ENCODE measurements around the gene ANTXR1.

- TF ChIP-seq, protein P1, sequence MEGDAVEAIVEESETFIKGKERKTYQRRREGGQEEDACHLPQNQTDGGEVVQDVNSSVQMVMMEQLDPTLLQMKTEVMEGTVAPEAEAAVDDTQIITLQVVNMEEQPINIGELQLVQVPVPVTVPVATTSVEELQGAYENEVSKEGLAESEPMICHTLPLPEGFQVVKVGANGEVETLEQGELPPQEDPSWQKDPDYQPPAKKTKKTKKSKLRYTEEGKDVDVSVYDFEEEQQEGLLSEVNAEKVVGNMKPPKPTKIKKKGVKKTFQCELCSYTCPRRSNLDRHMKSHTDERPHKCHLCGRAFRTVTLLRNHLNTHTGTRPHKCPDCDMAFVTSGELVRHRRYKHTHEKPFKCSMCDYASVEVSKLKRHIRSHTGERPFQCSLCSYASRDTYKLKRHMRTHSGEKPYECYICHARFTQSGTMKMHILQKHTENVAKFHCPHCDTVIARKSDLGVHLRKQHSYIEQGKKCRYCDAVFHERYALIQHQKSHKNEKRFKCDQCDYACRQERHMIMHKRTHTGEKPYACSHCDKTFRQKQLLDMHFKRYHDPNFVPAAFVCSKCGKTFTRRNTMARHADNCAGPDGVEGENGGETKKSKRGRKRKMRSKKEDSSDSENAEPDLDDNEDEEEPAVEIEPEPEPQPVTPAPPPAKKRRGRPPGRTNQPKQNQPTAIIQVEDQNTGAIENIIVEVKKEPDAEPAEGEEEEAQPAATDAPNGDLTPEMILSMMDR (IDR thresholded peaks at IDR 0.05 in 2 of 3, conservative IDR thresholded peaks at IDR 0.05 in 1 of 3; ENCODE audit: borderline replicate concordance in 1 of 3, insufficient read depth in 1 of 3, low read depth in 2 of 3, low read length in 2 of 3): no peak
- no peak for TF ChIP-seq EZH2 (IDR thresholded peaks at IDR 0.05)
- no peak for TF ChIP-seq POLR2A (IDR thresholded peaks at IDR 0.05; ENCODE audit: borderline replicate concordance, extremely low read depth, insufficient read depth, insufficient read length)
- TF ChIP-seq, protein P2, sequence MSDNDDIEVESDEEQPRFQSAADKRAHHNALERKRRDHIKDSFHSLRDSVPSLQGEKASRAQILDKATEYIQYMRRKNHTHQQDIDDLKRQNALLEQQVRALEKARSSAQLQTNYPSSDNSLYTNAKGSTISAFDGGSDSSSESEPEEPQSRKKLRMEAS (IDR thresholded peaks at IDR 0.05): no peak
- TF ChIP-seq ATF3 (IDR thresholded peaks at IDR 0.05): no peak
- no peak for TF ChIP-seq EGR1 (IDR thresholded peaks at IDR 0.05; ENCODE audit: low read depth)
- TF ChIP-seq YY1 (IDR thresholded peaks at IDR 0.05; ENCODE audit: extremely low read depth, insufficient replicate concordance, low read depth, low read length): no peak
- TF ChIP-seq REST (IDR thresholded peaks at IDR 0.05; ENCODE audit: low read depth): no peak
- no peak for TF ChIP-seq ZFX (IDR thresholded peaks at IDR 0.05)
- TF ChIP-seq SIN3A (IDR thresholded peaks at IDR 0.05; ENCODE audit: low read depth): no peak
Measured at GRCh38 chr2:69269330-69269729, 256.4 kb downstream of the ANTXR1 start.

Data from HCT116 (cell line).